Measurements from ENCODE around the gene FCRL3. TPM values are rescaled to one million over a fixed set of nuclear protein-coding genes. Genes with fewer than 3 reads are reported as not detected.

Gene FCRL3
- total RNA-seq, 1 donor from 2014 or later = not detected

DNA sequence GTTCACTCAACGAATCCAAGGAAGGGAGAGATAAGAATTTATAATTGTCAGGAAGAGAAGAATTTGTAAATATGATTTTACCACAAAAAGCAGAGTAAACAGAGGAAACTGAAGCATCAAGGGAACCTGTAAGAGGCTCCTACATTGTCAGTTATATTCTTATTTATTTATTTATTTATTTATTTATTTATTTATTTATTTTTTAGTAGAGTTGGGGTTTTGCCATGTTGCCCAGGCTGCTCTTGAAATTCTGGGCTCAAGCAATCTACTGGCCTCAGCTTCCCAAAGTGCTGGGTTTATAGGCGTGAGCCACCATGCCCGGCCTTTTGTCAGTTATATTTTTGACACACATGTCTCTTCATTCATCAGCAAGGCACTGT, 47.1 kb downstream of the FCRL3 start:
- no peak overlapping the region for H3K27ac Mint-ChIP-seq
- TF ChIP-seq CTCF (IDR thresholded peaks at IDR 0.05; ENCODE audit: unreplicated experiment) = no peak
- no peak for DNase-seq (ENCODE audit: low spot score in 2 of 2, unreplicated experiment in 2 of 2)
- H3K4me3 Mint-ChIP-seq = no peak overlapping the region
- peaks cover 30% of the 10 kb centered on the region for H3K27me3 Mint-ChIP-seq (ENCODE audit: low read depth)
- H3K36me3 Mint-ChIP-seq = no peaks in the 10 kb centered on the region
- no peaks in the 10 kb centered on the region for H3K9me3 Mint-ChIP-seq
- H3K4me1 Mint-ChIP-seq = no peaks in the 10 kb centered on the region

DNA sequence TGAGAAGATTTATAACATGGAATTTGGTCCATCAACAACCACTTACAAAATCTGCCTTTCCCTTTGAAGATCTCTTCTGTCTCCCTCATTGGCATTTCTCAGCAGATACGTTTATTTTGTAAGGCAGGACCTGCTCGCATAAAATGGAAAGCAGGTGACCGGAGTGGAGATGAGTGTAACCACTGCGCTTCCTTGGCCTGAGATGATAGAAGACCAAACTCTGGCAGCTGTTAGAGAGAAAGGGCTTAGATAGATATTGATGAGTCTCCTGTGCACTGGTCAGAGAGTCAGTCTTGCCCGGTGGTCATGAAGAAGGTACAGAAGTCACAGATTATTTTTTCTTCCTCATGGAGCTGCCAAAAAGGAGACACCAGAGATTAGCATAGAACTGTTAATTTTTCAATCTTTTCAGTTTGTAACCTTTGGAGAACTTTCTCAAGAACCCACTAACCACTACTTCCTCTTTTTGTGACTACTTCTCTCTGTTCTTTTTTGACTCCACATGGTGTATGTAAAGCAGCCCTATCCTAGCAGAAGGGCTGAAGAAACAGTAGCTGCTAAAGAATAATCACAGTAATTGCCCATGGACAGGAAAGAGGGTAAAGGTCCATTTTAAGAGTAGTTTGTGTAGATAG, 47.6 kb downstream of the FCRL3 start:
- DNase-seq (ENCODE audit: low spot score in 2 of 2, unreplicated experiment in 2 of 2) = no peak
- H3K4me1 Mint-ChIP-seq = no peaks in the 10 kb centered on the region
- H3K27me3 Mint-ChIP-seq (ENCODE audit: low read depth) = peaks cover 30% of the 10 kb centered on the region
- H3K9me3 Mint-ChIP-seq = no peaks in the 10 kb centered on the region
- H3K4me3 Mint-ChIP-seq = no peak overlapping the region
- H3K27ac Mint-ChIP-seq = no peak overlapping the region
- no peaks in the 10 kb centered on the region for H3K36me3 Mint-ChIP-seq
- TF ChIP-seq CTCF (IDR thresholded peaks at IDR 0.05; ENCODE audit: unreplicated experiment) = no peak

DNA sequence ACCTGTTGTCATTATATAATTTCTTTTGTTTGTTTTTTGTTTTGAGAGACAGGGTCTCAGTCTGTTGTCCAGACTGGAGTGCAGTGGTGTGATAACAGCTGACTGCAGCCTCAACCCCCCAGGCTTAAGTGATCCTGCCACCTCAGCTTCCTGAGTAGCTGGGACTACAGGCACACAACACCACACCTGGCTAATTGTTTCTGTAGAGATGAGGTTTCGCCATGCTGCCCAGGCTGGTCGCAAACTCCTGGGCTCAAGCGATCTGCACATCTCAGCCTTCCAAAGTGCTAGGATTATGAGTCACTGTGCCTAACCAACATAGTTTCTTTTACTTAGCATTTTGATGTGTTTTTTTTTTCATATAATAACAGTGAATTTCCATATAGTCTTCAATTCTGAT, 52.3 kb downstream of the FCRL3 start:
- Mint-ChIP-seq H3K4me1 (no peaks in the 10 kb centered on the region), H3K27me3 (ENCODE audit: low read depth) (peaks cover 46% of the 10 kb centered on the region), H3K9me3 (no peaks in the 10 kb centered on the region), H3K36me3 (no peaks in the 10 kb centered on the region), H3K27ac (no peak overlapping the region), H3K4me3 (no peak overlapping the region)
- no peak for DNase-seq (ENCODE audit: low spot score in 2 of 2, unreplicated experiment in 2 of 2)
- no peak for TF ChIP-seq CTCF (IDR thresholded peaks at IDR 0.05; ENCODE audit: unreplicated experiment)

- H3K27ac Mint-ChIP-seq = no peak overlapping the region
- no peaks in the 10 kb centered on the region for H3K4me1 Mint-ChIP-seq
- TF ChIP-seq CTCF (IDR thresholded peaks at IDR 0.05; ENCODE audit: unreplicated experiment) = no peak
- no peaks in the 10 kb centered on the region for H3K36me3 Mint-ChIP-seq
- H3K9me3 Mint-ChIP-seq = no peaks in the 10 kb centered on the region
- peaks cover 29% of the 10 kb centered on the region for H3K27me3 Mint-ChIP-seq (ENCODE audit: low read depth)
- no peak overlapping the region for H3K4me3 Mint-ChIP-seq
- DNase-seq (ENCODE audit: low spot score in 2 of 2, unreplicated experiment in 2 of 2) = no peak
Measured at GRCh38 chr1:157646144-157646543, 54.4 kb downstream of the FCRL3 start.

- TF ChIP-seq CTCF (IDR thresholded peaks at IDR 0.05; ENCODE audit: unreplicated experiment) = no peak
- no peaks in the 10 kb centered on the region for H3K4me1 Mint-ChIP-seq
- no peak overlapping the region for H3K4me3 Mint-ChIP-seq
- no peaks in the 10 kb centered on the region for H3K9me3 Mint-ChIP-seq
- DNase-seq (ENCODE audit: low spot score in 2 of 2, unreplicated experiment in 2 of 2) = no peak
- H3K36me3 Mint-ChIP-seq = no peaks in the 10 kb centered on the region
- H3K27me3 Mint-ChIP-seq (ENCODE audit: low read depth) = peaks cover 38% of the 10 kb centered on the region
- no peak overlapping the region for H3K27ac Mint-ChIP-seq
Measured at GRCh38 chr1:157641177-157641576, 59.4 kb downstream of the FCRL3 start.

GRCh38 chr1:157639800-157640199, 60.8 kb downstream of the FCRL3 start:
- DNase-seq (ENCODE audit: low spot score in 2 of 2, unreplicated experiment in 2 of 2) = no peak
- Mint-ChIP-seq H3K4me1 (no peaks in the 10 kb centered on the region), H3K9me3 (no peaks in the 10 kb centered on the region), H3K4me3 (no peak overlapping the region), H3K36me3 (no peaks in the 10 kb centered on the region), H3K27me3 (ENCODE audit: low read depth) (peaks cover 36% of the 10 kb centered on the region), H3K27ac (no peak overlapping the region)
- no peak for TF ChIP-seq CTCF (IDR thresholded peaks at IDR 0.05; ENCODE audit: unreplicated experiment)

All from mesothelial cell of epicardium (in vitro differentiated cells).